GM12874 (cell line): Measurements from ENCODE around the gene STRN3.

Experiments used
- CTCF ChIP-seq: IDR thresholded peaks from 2 replicates; pipeline ENCODE4 v1.5.1; 2011; ENCODE audit warnings: low read depth, mild to moderate bottlenecking, control low read depth, low read length, moderate library complexity; ENCODE audit not compliant: insufficient read depth

Gene STRN3

DNA sequence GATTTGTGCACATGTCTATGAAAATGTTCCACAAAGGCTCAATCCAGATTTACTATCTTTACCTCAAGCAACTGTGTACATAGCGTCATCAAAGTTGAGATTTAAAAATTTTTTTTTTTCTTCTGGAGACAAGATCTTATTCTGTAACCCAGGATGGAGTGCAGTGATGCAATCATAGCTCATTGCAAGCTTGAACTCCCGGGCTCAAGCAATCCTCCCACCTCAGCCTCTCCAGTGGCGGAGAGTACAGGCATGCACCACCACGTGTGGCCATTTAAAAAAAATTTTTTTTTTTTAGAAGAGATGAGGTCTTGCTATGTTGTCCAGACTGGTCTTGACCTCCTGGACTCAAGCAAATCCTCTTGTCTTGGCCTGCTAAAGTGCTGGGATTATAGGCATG lies 149.5 kb downstream of the STRN3 start:
- TF ChIP-seq CTCF = no peak

DNA sequence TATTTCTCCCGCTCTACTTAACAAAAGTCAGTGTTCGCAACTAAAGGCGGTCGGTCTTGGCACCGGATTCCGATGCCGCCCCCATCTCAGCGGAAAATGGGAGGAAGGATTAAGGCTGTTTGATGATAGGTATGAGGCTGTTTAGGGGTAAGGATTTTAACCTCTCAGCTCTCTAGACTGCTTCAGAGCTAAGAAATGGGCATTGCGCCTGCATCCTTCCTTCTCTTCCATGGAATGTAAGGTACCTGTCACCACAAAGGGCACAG lies 150.5 kb downstream of the STRN3 start:
- TF ChIP-seq CTCF = no peak

GRCh38 chr14:30874999-30875787 lies 151.0 kb downstream of the STRN3 start:
- TF ChIP-seq CTCF = no peak

GRCh38 chr14:30874120-30874998 lies 151.8 kb downstream of the STRN3 start, which contains the start of gene COCH:
Gene COCH, plus strand, starts transcription at chr14:30874559. Its CDS starts 380 bp downstream, at chr14:30874939.
- peak; percentile 60 for TF ChIP-seq CTCF

DNA sequence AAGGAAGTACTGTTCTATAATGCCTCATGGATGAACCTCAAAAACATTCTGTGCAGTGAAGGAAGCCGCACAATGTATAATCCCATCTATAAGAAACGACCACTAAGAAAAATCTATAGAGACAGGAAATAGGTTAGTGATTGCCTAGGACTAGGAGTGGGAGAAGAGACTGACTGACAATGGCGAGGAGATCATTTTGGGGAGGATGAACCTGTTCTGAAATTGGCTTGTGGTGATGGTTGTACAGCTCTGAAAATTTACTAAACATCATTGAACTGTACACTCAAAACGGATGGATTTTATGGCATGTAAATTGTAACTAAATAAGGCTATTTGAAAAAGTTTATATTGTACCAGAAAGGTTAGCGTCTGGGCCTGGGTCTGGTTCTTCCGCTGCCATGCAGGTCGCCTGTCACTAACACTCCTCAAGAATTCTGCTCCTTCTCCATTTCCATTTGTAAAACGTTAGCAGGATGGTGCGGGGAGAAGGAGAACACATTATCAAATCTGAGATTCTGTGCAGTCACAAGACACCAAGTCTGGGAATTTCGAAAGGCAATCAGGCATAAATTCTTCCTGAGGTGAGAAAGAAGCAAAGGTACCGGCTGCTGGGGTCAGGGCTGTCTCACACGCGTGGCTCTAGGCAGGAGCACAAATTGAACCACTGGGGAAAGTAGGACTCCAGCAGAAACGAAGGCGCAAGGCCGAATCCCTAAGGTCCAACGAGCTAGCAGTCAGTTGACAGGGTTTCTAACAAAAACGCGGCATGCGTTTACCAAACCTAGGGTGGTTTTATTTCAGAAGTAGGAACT lies 152.7 kb downstream of the STRN3 start:
- no peak for TF ChIP-seq CTCF

GRCh38 chr14:30872602-30873001 lies 153.6 kb downstream of the STRN3 start:
- no peak for TF ChIP-seq CTCF
